ENCODE data around the gene PDRG1. TPM values are rescaled to one million over a fixed set of nuclear protein-coding genes. Genes with fewer than 3 reads are reported as not detected.
"Not testable (repeated sequence)": the region's sequence is repeated elsewhere in the genome, so short reads cannot be mapped to it uniquely, and the experiment has no call there.

Gene PDRG1
- total RNA-seq, 1 experiment from 2014 or later, result 48.2 TPM

- H3K4me1 ChIP-seq (ENCODE audit: control insufficient read depth, insufficient read depth, low read length), result peaks cover 3% of the 10 kb centered on the region; the same call in 1 of the 2 replicates
- DNase-seq (ENCODE audit: low read depth, low spot score) (no peak), ATAC-seq (no peak)
- BruUV-seq (replicated peaks), result no TSS peak
- no peaks in the 10 kb centered on the region for H3K9me3 ChIP-seq (ENCODE audit: control insufficient read depth, insufficient read depth, low read depth, low read length)
- no peak for TF ChIP-seq TCF7L2 (IDR thresholded peaks at IDR 0.05; ENCODE audit: low read depth, low read length)
- no peak for TF ChIP-seq SIN3A (IDR thresholded peaks at IDR 0.05; ENCODE audit: borderline replicate concordance, insufficient read depth, low read depth, low read length)
- no peak for TF ChIP-seq REST (IDR thresholded peaks at IDR 0.05; ENCODE audit: insufficient read depth in 1 of 2, low read depth in 2 of 2, low read length in 1 of 2)
- TF ChIP-seq POLR2AphosphoS5 (IDR thresholded peaks at IDR 0.05; ENCODE audit: low read depth, low read length), result no peak
- TF ChIP-seq, protein P1, sequence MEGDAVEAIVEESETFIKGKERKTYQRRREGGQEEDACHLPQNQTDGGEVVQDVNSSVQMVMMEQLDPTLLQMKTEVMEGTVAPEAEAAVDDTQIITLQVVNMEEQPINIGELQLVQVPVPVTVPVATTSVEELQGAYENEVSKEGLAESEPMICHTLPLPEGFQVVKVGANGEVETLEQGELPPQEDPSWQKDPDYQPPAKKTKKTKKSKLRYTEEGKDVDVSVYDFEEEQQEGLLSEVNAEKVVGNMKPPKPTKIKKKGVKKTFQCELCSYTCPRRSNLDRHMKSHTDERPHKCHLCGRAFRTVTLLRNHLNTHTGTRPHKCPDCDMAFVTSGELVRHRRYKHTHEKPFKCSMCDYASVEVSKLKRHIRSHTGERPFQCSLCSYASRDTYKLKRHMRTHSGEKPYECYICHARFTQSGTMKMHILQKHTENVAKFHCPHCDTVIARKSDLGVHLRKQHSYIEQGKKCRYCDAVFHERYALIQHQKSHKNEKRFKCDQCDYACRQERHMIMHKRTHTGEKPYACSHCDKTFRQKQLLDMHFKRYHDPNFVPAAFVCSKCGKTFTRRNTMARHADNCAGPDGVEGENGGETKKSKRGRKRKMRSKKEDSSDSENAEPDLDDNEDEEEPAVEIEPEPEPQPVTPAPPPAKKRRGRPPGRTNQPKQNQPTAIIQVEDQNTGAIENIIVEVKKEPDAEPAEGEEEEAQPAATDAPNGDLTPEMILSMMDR (IDR thresholded peaks at IDR 0.05), result no peak
- ChIA-PET CTCF (interaction anchor here (0.5 to 0.6 kb wide), 4 partner anchors 66 to 344 kb away, joined by 4 to 8 read pairs (median 4); no protein-coding TSS in a partner anchor), POLR2A (interaction anchor here (0.6 kb wide), 2 partner anchors 38 to 59 kb away, joined by 4 to 5 read pairs; no protein-coding TSS in a partner anchor)
- peaks cover 9% of the 10 kb centered on the region; the same call in 1 of the 2 replicates for H3K27me3 ChIP-seq (ENCODE audit: control insufficient read depth, insufficient read depth, low read length)
- intact Hi-C loops (cut with micrococcal nuclease; ENCODE audit: unreplicated experiment), result no loop called here
- H3K4me3 ChIP-seq (ENCODE audit: low read depth in 2 of 2, low read length in 2 of 2), result no peak overlapping the region
- H3K36me3 ChIP-seq (ENCODE audit: control insufficient read depth, insufficient read depth, low read length), result no peaks in the 10 kb centered on the region
- H3K27ac ChIP-seq (ENCODE audit: low read length), result no peak overlapping the region
- in situ Hi-C loops (cut with HindIII; ENCODE audit: low pct_unique_long_range_greater_than_20kb, low sequenced_read_pairs), result no loop called here
These were observed 21.1 kb downstream of the PDRG1 start for GRCh38 chr20:31930779-31931178.

GRCh38 chr20:31929631-31930030 is 22.2 kb downstream of the PDRG1 start:
- H3K27me3 ChIP-seq (ENCODE audit: control insufficient read depth, insufficient read depth, low read length); CTCF ChIA-PET; H3K4me1 ChIP-seq (ENCODE audit: control insufficient read depth, insufficient read depth, low read length); H3K27ac ChIP-seq (ENCODE audit: low read length); POLR2A ChIA-PET; DNase-seq (ENCODE audit: low read depth, low spot score); ATAC-seq; H3K36me3 ChIP-seq (ENCODE audit: control insufficient read depth, insufficient read depth, low read length); BruUV-seq (replicated peaks); intact Hi-C loops (cut with micrococcal nuclease; ENCODE audit: unreplicated experiment); H3K9me3 ChIP-seq (ENCODE audit: control insufficient read depth, insufficient read depth, low read depth, low read length); in situ Hi-C loops (cut with HindIII; ENCODE audit: low pct_unique_long_range_greater_than_20kb, low sequenced_read_pairs); H3K4me3 ChIP-seq (ENCODE audit: low read depth in 2 of 2, low read length in 2 of 2): not testable (repeated sequence)

DNA sequence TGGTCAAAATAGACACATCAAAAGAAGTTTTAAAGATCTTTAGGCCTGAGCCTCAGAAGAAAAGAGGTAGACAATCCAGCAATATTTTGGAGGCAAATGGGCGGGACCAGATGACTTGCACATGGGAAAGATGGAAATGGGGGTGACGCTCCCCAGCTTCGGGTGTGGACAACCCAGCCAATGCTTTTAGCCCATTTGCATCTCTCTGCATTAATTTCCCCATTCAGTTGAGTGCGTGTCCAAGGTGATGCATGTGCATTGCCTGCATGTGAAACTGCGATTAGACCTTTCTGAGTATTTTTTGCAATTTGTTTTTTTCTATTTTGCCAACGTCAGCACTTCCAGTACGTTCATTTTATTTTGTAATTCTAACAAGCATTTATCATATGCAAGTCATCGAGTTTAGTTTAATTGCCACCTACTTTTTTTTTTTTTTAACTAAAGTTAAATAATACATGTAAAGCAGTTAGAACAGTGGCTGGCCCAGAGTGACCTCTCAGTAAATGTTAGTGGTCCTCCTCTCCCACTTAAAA is 24.2 kb downstream of the PDRG1 start:
- ATAC-seq, result no peak
- no TSS peak for BruUV-seq (replicated peaks)
- intact Hi-C loops (cut with micrococcal nuclease; ENCODE audit: unreplicated experiment), result no loop called here

More for the DNA sequence above, 24.2 kb downstream of the PDRG1 start:
- ChIA-PET POLR2A (no interaction called here), CTCF (interaction anchor here (0.7 kb wide), 1 partner anchor 11 kb away, joined by 8 read pairs; no protein-coding TSS in a partner anchor)
- Histone ChIP-seq H3K9me3 (ENCODE audit: control insufficient read depth, insufficient read depth, low read depth, low read length) (no peaks in the 10 kb centered on the region), H3K4me1 (ENCODE audit: control insufficient read depth, insufficient read depth, low read length) (peaks cover 6% of the 10 kb centered on the region), H3K27ac (ENCODE audit: low read length) (no peak overlapping the region), H3K4me3 (ENCODE audit: low read depth in 2 of 2, low read length in 2 of 2) (no peak overlapping the region), H3K36me3 (ENCODE audit: control insufficient read depth, insufficient read depth, low read length) (no peaks in the 10 kb centered on the region), H3K27me3 (ENCODE audit: control insufficient read depth, insufficient read depth, low read length) (peaks cover 9% of the 10 kb centered on the region; the same call in 1 of the 2 replicates)
- in situ Hi-C loops (cut with HindIII; ENCODE audit: low pct_unique_long_range_greater_than_20kb, low sequenced_read_pairs), result no loop called here
- DNase-seq (ENCODE audit: low read depth, low spot score), result no peak
- TF ChIP-seq POLR2AphosphoS5 (IDR thresholded peaks at IDR 0.05; ENCODE audit: low read depth, low read length), result no peak
- no peak for TF ChIP-seq REST (IDR thresholded peaks at IDR 0.05; ENCODE audit: insufficient read depth in 1 of 2, low read depth in 2 of 2, low read length in 1 of 2)
